HK-2 (cell line): ENCODE results near the gene MCTS1.
"Not testable (repeated sequence)": the region's sequence is repeated elsewhere in the genome, so short reads cannot be mapped to it uniquely, and the experiment has no call there.

ENCODE experiments used
- DNase-seq: peaks from one replicate; pipeline ENCODE4 v3.0.0-alpha.2; 2018; ENCODE audit not compliant: unreplicated experiment

Gene MCTS1

DNA sequence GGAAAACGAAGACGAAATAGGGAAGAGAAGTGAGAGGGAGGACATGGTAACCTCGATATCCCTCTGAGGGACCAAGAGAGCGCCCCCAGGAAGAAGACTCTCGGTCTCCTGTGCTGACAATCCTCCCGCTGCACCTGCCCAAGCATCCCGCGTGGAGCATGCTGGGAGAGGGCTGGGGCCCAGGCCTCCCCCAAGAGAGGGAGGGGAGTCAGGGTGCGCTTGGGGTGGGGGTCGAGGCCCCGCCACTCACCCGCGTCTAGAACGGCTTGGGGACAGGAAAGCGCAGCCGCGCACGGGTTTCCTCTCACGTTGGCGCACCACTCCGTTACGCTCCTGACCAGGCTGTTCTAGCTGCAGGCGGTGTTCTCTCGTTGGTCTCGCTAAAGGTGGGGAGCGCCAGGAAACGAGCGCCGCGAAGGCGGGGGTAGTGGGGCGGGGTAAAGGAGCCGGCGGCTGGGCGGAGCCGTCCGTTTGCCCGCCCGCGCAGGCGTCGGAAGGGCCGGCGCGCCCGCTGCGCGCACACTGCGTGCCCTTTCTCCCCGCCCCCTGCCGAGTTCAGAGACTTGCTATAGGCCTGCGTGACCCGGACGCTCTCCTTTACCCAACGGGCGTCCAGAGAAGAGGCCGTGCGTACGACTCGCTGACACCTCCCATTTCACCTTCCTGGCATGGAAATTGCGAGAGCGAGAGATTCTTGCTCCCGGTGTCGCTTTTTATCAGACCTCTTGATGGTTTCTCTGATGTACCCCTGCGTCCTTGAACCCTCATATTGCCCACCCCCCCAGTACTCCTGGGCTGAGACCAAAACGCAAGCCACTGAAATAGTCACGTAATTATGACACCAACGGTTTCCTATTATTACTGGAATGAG, 26.0 kb downstream of the MCTS1 start, which contains the start of gene C1GALT1C1:
TSS of gene C1GALT1C1 (minus strand) at position 388 of the 871 bp plus-strand sequence. CDS start 2,888 bp downstream, outside the sequence.
- DNase-seq = peak; percentile 92

DNA sequence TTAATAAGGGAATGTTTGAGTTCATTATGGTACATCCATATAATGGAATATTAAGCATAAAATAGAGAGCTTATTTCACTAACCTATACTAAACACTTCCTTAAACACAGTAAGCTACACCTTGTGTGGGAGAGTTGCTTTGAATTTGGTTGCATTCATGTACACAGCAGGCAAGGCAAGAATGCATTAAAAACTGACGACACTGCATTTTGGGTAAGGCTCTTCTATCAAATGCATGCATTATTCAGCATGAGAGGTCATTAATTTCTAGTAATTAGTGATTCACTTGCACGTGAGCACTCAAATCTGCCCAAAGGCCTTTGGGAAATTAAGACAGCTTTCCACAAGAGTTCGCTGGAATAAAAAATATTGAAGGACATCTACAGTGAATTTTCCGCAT, 34.7 kb downstream of the MCTS1 start:
- no peak for DNase-seq

GRCh38 chrX:120642871-120643270, 39.0 kb downstream of the MCTS1 start:
- no peak for DNase-seq

- no peak for DNase-seq
Measured at GRCh38 chrX:120647127-120647526, 43.2 kb downstream of the MCTS1 start.

DNA sequence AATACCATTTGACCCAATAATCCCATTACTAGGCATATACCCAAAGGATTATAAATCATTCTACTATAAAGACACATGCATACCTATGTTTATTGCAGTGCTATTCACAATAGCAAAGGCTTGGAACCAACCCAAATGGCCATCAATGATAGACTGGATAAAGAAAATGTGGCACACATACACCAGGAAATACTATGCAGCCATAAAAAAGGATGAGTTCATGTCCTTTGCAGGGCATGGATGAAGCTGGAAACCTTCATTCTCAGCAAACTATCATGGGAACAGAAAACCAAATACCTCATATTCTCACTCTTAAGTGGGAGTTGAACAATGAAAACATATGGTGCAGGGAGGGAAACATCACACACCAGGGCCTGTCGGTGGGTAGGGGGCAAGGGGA, 48.4 kb downstream of the MCTS1 start:
- DNase-seq = not testable (repeated sequence)

DNA sequence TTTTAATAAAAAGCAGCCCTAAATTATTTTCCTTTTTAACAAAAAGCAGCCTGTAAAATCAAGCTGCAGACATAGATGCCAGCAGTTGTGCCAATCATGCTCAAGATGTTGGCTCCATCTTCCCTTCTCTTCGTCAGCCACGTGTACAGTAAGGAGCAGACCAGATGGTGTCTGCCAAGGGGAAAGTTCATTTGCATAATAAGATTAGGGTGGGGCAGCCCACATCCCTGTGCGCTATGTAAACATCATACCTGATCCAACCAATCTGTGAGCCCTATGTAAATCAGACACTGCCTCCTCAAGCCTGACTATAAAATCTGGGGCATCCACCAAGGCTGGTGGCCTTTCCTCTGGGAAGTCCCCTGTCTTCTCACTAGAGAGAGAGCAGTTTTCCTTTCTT, 49.1 kb downstream of the MCTS1 start:
- DNase-seq = no peak

GRCh38 chrX:120660637-120661036, 56.7 kb downstream of the MCTS1 start:
- no peak for DNase-seq
